AML-193 (cell line): Measurements from ENCODE around the gene CALML6.
"Not testable (repeated sequence)": the region's sequence is repeated elsewhere in the genome, so short reads cannot be mapped to it uniquely, and the experiment has no call there.

Source experiments
- DNase-seq, 2 experiments: peaks; one replicate each; lab custom pipeline; 2025; lab: John Stamatoyannopoulos, UW

The CALML6 gene

GRCh38 chr1:1914971-1915692 is at the start of gene CALML6:
CALML6 (plus strand) TSS chr1:1915260; CDS start chr1:1915281, 21 bp downstream.
- DNase-seq: no peak

- DNase-seq: no peak
Observed at GRCh38 chr1:1867164-1867563, 47.9 kb upstream of the CALML6 start.

DNA sequence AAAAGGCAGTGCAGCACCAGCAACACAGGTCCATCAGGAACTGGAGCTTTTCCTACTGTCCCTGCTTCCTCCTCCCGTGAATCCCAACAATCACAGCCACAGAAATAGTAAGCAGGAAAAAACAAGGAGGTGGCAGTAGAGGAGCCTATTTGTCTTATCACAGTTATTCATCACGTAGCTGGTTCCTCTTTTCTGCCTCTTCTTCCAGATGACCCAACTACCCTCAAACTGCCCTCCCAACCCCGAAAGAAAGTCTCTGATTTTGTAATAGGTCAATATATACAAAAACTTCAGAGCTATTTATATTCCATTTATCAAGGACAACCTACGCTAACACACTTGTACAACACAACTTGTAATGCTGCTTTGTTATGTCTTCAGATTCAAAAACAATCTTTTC is 45.6 kb upstream of the CALML6 start:
- DNase-seq: peak; percentile 29 to 56

GRCh38 chr1:1872329-1872994 is 42.6 kb upstream of the CALML6 start:
- DNase-seq: no peak

DNA sequence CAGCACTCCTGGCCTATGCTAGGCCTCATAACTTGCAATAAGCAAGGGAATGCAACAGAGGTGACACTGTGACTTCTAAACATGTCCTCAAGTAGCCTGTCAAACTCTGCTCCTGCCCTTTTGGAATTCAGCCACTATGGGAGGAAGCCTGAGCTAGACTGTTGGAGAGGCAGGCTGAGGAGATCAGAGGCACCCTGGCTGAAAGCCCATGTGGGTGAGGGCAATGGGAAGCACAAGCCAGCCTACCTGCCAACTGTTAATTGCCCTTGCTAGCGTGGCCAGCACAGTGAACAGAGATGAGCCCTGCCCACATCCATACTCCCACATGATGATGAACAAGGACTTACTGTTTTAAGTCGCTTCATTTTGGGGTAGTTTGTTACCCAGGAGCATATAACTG is 41.9 kb upstream of the CALML6 start:
- DNase-seq: no peak

DNA sequence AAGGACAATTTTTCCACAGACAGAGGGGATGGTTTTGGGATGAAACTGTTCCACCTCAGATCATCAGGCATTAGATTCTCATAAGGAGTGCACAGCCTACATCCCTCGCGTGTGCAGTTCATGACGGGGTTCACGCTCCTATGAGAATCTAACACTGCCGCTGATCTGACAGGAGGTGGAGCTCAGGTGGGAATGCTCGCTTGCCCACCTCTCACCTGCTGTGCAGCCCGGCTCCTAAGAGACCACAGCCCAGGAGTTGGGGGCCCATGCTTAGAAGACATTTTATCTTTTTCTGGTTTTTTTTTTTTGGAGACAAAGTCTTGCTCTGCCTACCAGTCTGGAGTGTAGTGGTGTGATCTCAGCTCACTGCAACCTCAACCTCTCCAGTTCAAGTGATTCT is 40.2 kb upstream of the CALML6 start:
- DNase-seq: no peak

GRCh38 chr1:1875932-1876331 is 39.1 kb upstream of the CALML6 start:
- no peak for DNase-seq

DNA sequence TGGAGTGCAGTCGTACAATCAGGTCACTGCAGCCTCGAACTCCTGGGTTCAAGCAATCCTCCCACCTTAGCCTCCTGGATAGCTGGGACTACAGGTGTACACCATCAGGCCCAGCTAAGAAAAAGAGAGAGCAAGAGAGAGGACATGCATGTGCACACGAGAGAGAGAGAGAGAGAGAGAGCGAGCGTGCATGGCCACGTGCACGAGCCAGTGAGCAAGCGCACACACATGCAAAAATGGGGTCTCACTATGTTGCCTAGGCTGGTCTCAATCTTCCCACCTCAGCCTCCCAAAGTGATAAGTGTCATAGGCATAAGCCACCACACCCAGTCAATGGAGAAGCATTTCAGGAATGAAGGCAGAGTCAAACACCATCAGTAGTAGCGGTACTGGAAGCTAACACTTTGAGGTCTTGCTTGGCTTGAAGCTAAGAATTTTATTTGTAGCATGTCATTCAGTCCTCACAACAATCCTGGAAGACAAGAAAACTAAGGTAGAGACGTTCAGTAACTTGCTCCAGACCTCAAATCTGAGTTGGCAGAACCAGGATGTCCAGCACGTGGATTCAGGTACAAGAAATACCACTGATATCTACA is 38.6 kb upstream of the CALML6 start:
- DNase-seq: no peak

DNA sequence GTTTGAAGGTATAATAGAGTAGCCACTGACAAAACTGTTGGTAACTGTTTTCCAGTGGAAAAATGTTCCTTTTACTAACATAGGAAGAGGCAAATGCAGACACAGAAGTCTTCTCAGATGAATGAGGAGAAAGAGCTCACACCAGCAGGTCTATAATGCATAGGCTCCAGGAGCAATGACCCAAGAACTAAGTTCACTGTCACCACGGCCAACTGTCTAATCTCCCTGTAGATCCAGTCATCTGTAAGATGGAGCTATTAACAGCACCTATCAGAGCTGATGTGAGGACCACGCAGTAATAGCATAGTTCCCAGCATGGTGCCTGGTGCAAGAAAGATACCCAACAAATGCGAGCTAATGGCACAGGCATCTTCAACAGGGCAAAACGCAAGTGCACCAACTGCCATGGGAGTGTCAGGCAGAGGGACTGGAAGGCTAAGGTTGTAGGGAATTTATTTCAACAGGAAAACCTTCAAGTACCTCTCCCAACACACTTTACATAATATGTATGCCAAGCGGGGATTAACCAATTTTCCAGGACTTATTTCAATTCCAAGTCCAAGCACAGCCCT is 37.1 kb upstream of the CALML6 start:
- no peak for DNase-seq

- DNase-seq: no peak
Observed at GRCh38 chr1:1879942-1880341, 35.1 kb upstream of the CALML6 start.

- DNase-seq: no peak
Observed at GRCh38 chr1:1880617-1881312, 34.3 kb upstream of the CALML6 start.

GRCh38 chr1:1881727-1882126 is 33.3 kb upstream of the CALML6 start:
- no peak for DNase-seq

- DNase-seq: no peak
Observed at GRCh38 chr1:1883092-1883873, 31.8 kb upstream of the CALML6 start.

- DNase-seq: not testable (repeated sequence)
Observed at GRCh38 chr1:1883890-1884289, 31.2 kb upstream of the CALML6 start.

DNA sequence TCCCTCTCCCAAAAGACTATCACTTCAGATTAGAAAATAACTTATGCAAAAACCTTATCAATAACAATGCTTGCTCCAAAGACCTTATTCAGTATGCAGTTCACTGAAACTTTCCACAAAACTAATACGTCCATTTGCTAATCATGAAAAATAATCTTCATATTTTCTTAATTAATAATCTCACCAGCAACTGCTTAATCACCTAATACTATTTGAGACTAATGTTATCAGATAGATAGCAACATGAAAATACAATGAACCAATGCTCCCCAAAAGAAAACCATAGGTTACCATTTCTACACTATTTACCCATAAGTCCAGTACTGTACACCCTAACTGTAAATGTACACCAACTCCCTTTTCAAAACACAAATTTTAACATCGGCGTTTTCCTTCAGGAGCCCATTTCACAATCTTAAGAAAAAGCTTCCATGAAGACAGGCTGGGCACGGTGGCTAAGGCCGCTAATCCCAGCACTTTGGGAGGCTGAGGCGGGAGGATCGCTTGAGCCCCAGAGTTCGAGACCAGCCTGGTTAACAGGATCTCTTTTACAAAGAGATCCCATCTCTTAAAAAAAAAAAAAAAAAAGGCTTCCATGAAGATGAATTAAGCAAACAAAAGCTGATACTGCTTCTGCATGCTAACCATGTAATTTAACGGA is 25.8 kb upstream of the CALML6 start:
- no peak for DNase-seq

- peak; percentile 62 to 67 for DNase-seq
Observed at GRCh38 chr1:1889847-1890505, 25.1 kb upstream of the CALML6 start.

GRCh38 chr1:1890506-1891348 is 24.3 kb upstream of the CALML6 start, which contains the start of gene GNB1:
GNB1 (minus strand) TSS chr1:1891087; CDS start chr1:1825453, 65,634 bp downstream.
- DNase-seq: peak; percentile 66 to 68

- DNase-seq: peak; percentile 17 to 21
Observed at GRCh38 chr1:1891349-1892078, 23.5 kb upstream of the CALML6 start.
